Left lung (tissue), 10 donors: ENCODE results near the gene HOXA7. TPM values are rescaled to one million over a fixed set of nuclear protein-coding genes. Genes with fewer than 3 reads are reported as not detected.

Experiments used
- ATAC-seq: fragments of 200-7000 bp; cut with Tn5 transposase; one replicate; pipeline ENCODE4 v1.9.1; 2020; ENCODE audit warnings: moderate library complexity
- DNase-seq, 4 donors: peaks; one replicate each; pipeline ENCODE4 v3.0.0-alpha.2; 2013 to 2020
- H3K27ac ChIP-seq, 2 donors: fragments of 200-600 bp; sonication (generic) in 1 of 2; one replicate each; pipeline versions ENCODE4 v1.5.0 to v1.8.0; 2020 to 2021
- H3K27me3 ChIP-seq, 2 donors: fragments of 200-600 bp; sonication (generic) in 1 of 2; one replicate each; pipeline versions ENCODE4 v1.5.0 to v1.8.0; 2020 to 2021
- H3K36me3 ChIP-seq, 2 donors: fragments of 200-600 bp; sonication (generic) in 1 of 2; one replicate each; pipeline versions ENCODE4 v1.5.0 to v1.8.0; 2020 to 2021
- H3K4me1 ChIP-seq, 2 donors: fragments of 200-600 bp; one replicate each; pipeline ENCODE4 v1.8.0; 2021
- H3K4me3 ChIP-seq, 2 donors: fragments of 200-600 bp; sonication (generic) in 1 of 2; one replicate each; pipeline versions ENCODE4 v1.5.0 to v1.8.0; 2020 to 2021; ENCODE audit warnings: mild to moderate bottlenecking in 1 of 2
- H3K9me3 ChIP-seq, 2 donors: fragments of 200-600 bp; sonication (generic) in 1 of 2; one replicate each; pipeline versions ENCODE4 v1.5.0 to v1.8.0; 2020 to 2021
- CTCF ChIP-seq, 2 donors: fragments of 200-600 bp; sonication (generic) in 1 of 2; IDR thresholded peaks; one replicate each; pipeline versions ENCODE4 v1.5.0 to v1.8.0; 2021; ENCODE audit warnings: antibody characterized with exemption in 2 of 2
- intact Hi-C, 2 donors: fragments of 100-400 bp; cut with DNase I; formaldehyde crosslinking; loops; one replicate each; pipeline versions ENCODE4 v1.11.2 to v1.14.2; 2022
- polyA plus RNA-seq, 6 donors: library from polyadenylated mRNA; unstranded; fragments of 120-200 nt; gene quantifications; one replicate each; pipeline ENCODE4 v1.2.1, GENCODE V29; 2013; ENCODE audit not compliant: insufficient read length in 6 of 6
- total RNA-seq, 2 donors: library from RNA; stranded (reverse); fragmentation: NEBNext Ultra II Directional; extraction: Animal tissue kit (Norgen Biotek cat#: 25700); gene quantifications; one replicate each; pipeline ENCODE4 v1.2.1, GENCODE V29; 2021
- donor health status: DM: no; HTN: yes; CAD: no.
- donor health status: DM: no; HTN: no; CAD: no.

Gene HOXA7
- total and polyA plus RNA-seq, 8 donors = 1.3 to 6.4 (median 4.9) TPM

GRCh38 chr7:27171637-27172314, 15.3 kb upstream of the HOXA7 start:
- Histone ChIP-seq H3K27ac (no peak overlapping the region), H3K4me3 (no peak overlapping the region), H3K4me1 (peaks cover 0 to 53% of the 10 kb centered on the region in 2 donors), H3K27me3 (peaks cover 100% of the 10 kb centered on the region in 2 donors), H3K9me3 (no peaks in the 10 kb centered on the region), H3K36me3 (no peaks in the 10 kb centered on the region)
- ATAC-seq = no peak
- TF ChIP-seq CTCF (IDR thresholded peaks at IDR 0.05) = no peak
- DNase-seq = peak in 1 of 4 donors; percentile 26
- intact Hi-C loops = no loop called here

- no peak for TF ChIP-seq CTCF (IDR thresholded peaks at IDR 0.05)
- Histone ChIP-seq H3K4me1 (peaks cover 0 to 58% of the 10 kb centered on the region in 2 donors), H3K27me3 (peaks cover 100% of the 10 kb centered on the region in 2 donors), H3K27ac (no peak overlapping the region), H3K9me3 (no peaks in the 10 kb centered on the region), H3K4me3 (no peak overlapping the region), H3K36me3 (no peaks in the 10 kb centered on the region)
- ATAC-seq (no peak), DNase-seq (peak in 1 of 4 donors; percentile 15)
- intact Hi-C loops = no loop called here
Measured at GRCh38 chr7:27171325-27171636, 14.8 kb upstream of the HOXA7 start.

- ATAC-seq = no peak
- Histone ChIP-seq H3K4me3 (no peak overlapping the region), H3K9me3 (no peaks in the 10 kb centered on the region), H3K27me3 (peaks cover 100% of the 10 kb centered on the region in 2 donors), H3K27ac (no peak overlapping the region), H3K36me3 (no peaks in the 10 kb centered on the region), H3K4me1 (peaks cover 0 to 64% of the 10 kb centered on the region in 2 donors)
- DNase-seq = no peak
- TF ChIP-seq CTCF (IDR thresholded peaks at IDR 0.05) = no peak
- intact Hi-C loops = no loop called here
Measured at GRCh38 chr7:27170426-27171324, 14.2 kb upstream of the HOXA7 start.

GRCh38 chr7:27169658-27170425, 13.4 kb upstream of the HOXA7 start:
- Histone ChIP-seq H3K4me3 (no peak overlapping the region), H3K27ac (no peak overlapping the region), H3K36me3 (no peaks in the 10 kb centered on the region), H3K27me3 (peaks cover 100% of the 10 kb centered on the region in 2 donors), H3K9me3 (no peaks in the 10 kb centered on the region), H3K4me1 (peaks cover 4 to 73% of the 10 kb centered on the region in 2 donors)
- TF ChIP-seq CTCF (IDR thresholded peaks at IDR 0.05) = no peak
- DNase-seq (peak in 1 of 4 donors; percentile 28), ATAC-seq (no peak)
- intact Hi-C loops = loop anchor here in 1 of 2 donors (10.0 kb wide), 1 partner anchor 1285 kb away; no protein-coding TSS in a partner anchor
